Renal cortical epithelial cell (primary cell): ENCODE data around the gene TINAGL1. TPM values are rescaled to one million over a fixed set of nuclear protein-coding genes. Genes with fewer than 3 reads are reported as not detected.

Experiments
- DNase-seq: peaks from one replicate; pipeline ENCODE4 v3.0.0-alpha.2; 2011; ENCODE audit warnings: low read depth
- total RNA-seq: library from RNA; depleted of rRNA; stranded (reverse); fragments of >200 nt; gene quantifications from 2 replicates; pipeline ENCODE4 v1.2.3, GENCODE V29; 2014

The TINAGL1 gene
- total RNA-seq, 1 donor from 2014 or later, result 168 TPM

DNA sequence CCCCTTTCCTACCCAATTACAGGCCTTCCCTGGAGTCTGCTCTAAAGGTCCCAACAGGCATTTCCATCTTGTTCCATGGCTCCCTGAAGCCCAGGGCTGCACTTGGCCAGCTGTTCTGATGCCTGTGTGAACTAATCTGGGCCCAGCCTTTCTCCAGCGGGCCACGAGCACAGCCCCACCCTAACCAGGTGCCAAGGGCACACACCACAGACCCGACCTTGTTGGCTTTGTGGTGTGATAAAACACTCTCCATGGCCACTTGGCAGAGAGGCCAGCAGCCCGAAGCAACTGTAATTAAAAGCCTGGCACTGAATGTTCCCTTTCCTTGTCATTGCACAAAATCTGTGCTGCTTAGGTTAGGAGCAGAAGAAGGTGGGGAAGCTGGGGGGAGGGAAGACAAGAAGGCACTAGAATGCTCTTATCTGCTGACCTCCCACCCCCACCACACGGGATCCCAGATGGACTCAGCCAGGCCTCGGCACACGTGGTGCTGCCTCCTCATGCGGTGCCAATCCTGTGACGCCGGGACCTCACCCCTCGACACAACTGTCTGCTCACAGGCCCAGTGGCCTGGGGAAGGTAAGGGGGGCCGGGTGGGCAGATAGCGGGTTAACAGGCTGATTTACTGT is 51.1 kb downstream of the TINAGL1 start:
- peak; percentile 54 for DNase-seq

GRCh38 chr1:31627930-31628559 is 51.7 kb downstream of the TINAGL1 start:
- DNase-seq, result no peak

- DNase-seq, result no peak
Observed at GRCh38 chr1:31628931-31629556, 52.7 kb downstream of the TINAGL1 start.

DNA sequence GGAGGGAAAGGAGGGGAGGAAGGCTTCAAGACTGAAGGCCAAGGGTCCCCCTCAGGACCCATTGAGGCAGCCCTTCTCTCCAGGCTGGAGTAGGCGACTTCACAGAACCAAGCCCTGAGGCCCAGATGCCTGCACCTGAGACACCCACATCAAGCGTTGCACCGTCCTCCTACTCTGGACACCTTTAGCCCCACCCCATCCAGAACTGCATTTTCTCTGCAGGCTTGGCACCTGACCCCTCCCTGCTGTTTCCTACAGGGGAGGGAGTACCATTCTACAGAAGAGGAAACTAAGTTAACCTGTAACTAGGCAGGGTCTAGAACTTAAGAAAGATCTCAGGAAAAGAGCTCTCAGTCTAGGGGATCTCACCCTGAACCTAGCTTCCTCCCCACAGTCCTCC is 56.3 kb downstream of the TINAGL1 start:
- DNase-seq, result no peak

DNA sequence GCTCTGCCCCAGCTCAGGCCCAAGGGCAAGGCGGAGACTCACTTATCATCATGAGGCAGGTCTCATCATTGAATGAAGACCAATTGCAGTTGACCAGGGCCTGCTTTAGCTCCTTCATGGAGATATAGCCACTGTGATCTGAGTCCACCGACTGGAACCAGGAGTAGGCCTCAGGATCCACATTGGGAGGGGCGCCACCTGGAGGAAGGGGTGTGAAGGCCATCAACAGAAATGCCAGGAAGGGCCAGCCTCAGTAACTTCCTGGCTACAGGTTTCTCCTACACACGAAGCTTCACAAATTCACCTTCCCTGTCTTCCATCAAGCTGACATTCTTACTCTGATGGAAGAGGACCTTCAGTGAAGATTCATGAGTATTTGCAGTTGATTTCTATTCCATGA is 56.8 kb downstream of the TINAGL1 start:
- DNase-seq, result no peak

Other genes starting within 250 kb of the TINAGL1 start
- gene FABP3, start 203.4 kb upstream of the TINAGL1 start, total RNA-seq, result 11.3 and 74.1 TPM in 2 replicates
- 16.5 and 38.6 TPM in 2 replicates for gene SERINC2, start 163.3 kb upstream of the TINAGL1 start, total RNA-seq
- gene HCRTR1, start 41.2 kb downstream of the TINAGL1 start, total RNA-seq, result not detected in 2 replicates
- gene PEF1, start 68.4 kb downstream of the TINAGL1 start, total RNA-seq, result 80.4 and 121 TPM in 2 replicates
- 14.5 and 14.8 TPM in 2 replicates for gene COL16A1, start 127.5 kb downstream of the TINAGL1 start, total RNA-seq
- gene ADGRB2, start 187.8 kb downstream of the TINAGL1 start, total RNA-seq, result 0.69 and 8.0 TPM in 2 replicates
- 5.0 and 8.0 TPM in 2 replicates for gene SPOCD1, start 239.5 kb downstream of the TINAGL1 start, total RNA-seq